ENCODE measurements around the gene SRPRB. TPM values are rescaled to one million over a fixed set of nuclear protein-coding genes. Genes with fewer than 3 reads are reported as not detected.

Gene SRPRB
- total RNA-seq, 1 experiment from 2014 or later = 113 TPM

- no peak for DNase-seq
- Mint-ChIP-seq H3K27me3 (ENCODE audit: unreplicated experiment) (no peaks in the 10 kb centered on the region), H3K9me3 (ENCODE audit: low read depth, unreplicated experiment) (no peaks in the 10 kb centered on the region), H3K36me3 (ENCODE audit: insufficient read depth, unreplicated experiment) (peaks cover 35% of the 10 kb centered on the region), H3K4me1 (ENCODE audit: low read depth, unreplicated experiment) (peaks cover 8% of the 10 kb centered on the region), H3K4me3 (ENCODE audit: low read depth, unreplicated experiment) (no peak overlapping the region), H3K27ac (ENCODE audit: unreplicated experiment) (no peak overlapping the region)
- CTCF ChIA-PET = interaction anchor here (0.7 to 1.4 kb wide), 2 partner anchors 20 to 1132 kb away, joined by 3 to 4 read pairs; no protein-coding TSS in a partner anchor
- TF ChIP-seq CTCF (IDR thresholded peaks at IDR 0.05; ENCODE audit: unreplicated experiment) = no peak
- no TSS peak for BruUV-seq (replicated peaks)
- intact Hi-C loops (cut with micrococcal nuclease; ENCODE audit: unreplicated experiment) = no loop called here
Observed at GRCh38 chr3:133820129-133820528, 14.5 kb downstream of the SRPRB start.

- H3K27ac Mint-ChIP-seq (ENCODE audit: unreplicated experiment) = peak overlapping the region; percentile 12
- H3K36me3 Mint-ChIP-seq (ENCODE audit: insufficient read depth, unreplicated experiment) = peaks cover 35% of the 10 kb centered on the region
- peaks cover 8% of the 10 kb centered on the region for H3K4me1 Mint-ChIP-seq (ENCODE audit: low read depth, unreplicated experiment)
- no peaks in the 10 kb centered on the region for H3K9me3 Mint-ChIP-seq (ENCODE audit: low read depth, unreplicated experiment)
- intact Hi-C loops (cut with micrococcal nuclease; ENCODE audit: unreplicated experiment) = no loop called here
- no peak overlapping the region for H3K4me3 Mint-ChIP-seq (ENCODE audit: low read depth, unreplicated experiment)
- no peaks in the 10 kb centered on the region for H3K27me3 Mint-ChIP-seq (ENCODE audit: unreplicated experiment)
- BruUV-seq (replicated peaks) = no TSS peak
- CTCF ChIA-PET = interaction anchor here (1.4 kb wide), 1 partner anchor 19 kb away, joined by 4 read pairs; no protein-coding TSS in a partner anchor
- DNase-seq = no peak
- no peak for TF ChIP-seq CTCF (IDR thresholded peaks at IDR 0.05; ENCODE audit: unreplicated experiment)
Observed at GRCh38 chr3:133820889-133821675, 15.5 kb downstream of the SRPRB start.

- Mint-ChIP-seq H3K36me3 (ENCODE audit: insufficient read depth, unreplicated experiment) (peaks cover 35% of the 10 kb centered on the region), H3K27me3 (ENCODE audit: unreplicated experiment) (no peaks in the 10 kb centered on the region), H3K4me1 (ENCODE audit: low read depth, unreplicated experiment) (peaks cover 8% of the 10 kb centered on the region), H3K9me3 (ENCODE audit: low read depth, unreplicated experiment) (no peaks in the 10 kb centered on the region), H3K4me3 (ENCODE audit: low read depth, unreplicated experiment) (no peak overlapping the region), H3K27ac (ENCODE audit: unreplicated experiment) (peak overlapping the region; percentile 8)
- intact Hi-C loops (cut with micrococcal nuclease; ENCODE audit: unreplicated experiment) = no loop called here
- CTCF ChIA-PET = no interaction called here
- no TSS peak for BruUV-seq (replicated peaks)
- TF ChIP-seq CTCF (IDR thresholded peaks at IDR 0.05; ENCODE audit: unreplicated experiment) = peak; percentile 70
- DNase-seq = peak; percentile 73
Observed at GRCh38 chr3:133821767-133822638, 16.4 kb downstream of the SRPRB start.

- H3K4me1 Mint-ChIP-seq (ENCODE audit: low read depth, unreplicated experiment) = peaks cover 8% of the 10 kb centered on the region
- TF ChIP-seq CTCF (IDR thresholded peaks at IDR 0.05; ENCODE audit: unreplicated experiment) = no peak
- peaks cover 22% of the 10 kb centered on the region for H3K36me3 Mint-ChIP-seq (ENCODE audit: insufficient read depth, unreplicated experiment)
- H3K27me3 Mint-ChIP-seq (ENCODE audit: unreplicated experiment) = peaks cover 12% of the 10 kb centered on the region
- H3K9me3 Mint-ChIP-seq (ENCODE audit: low read depth, unreplicated experiment) = no peaks in the 10 kb centered on the region
- H3K27ac Mint-ChIP-seq (ENCODE audit: unreplicated experiment) = no peak overlapping the region
- BruUV-seq (replicated peaks) = no TSS peak
- DNase-seq = no peak
- intact Hi-C loops (cut with micrococcal nuclease; ENCODE audit: unreplicated experiment) = no loop called here
- CTCF ChIA-PET = no interaction called here
- H3K4me3 Mint-ChIP-seq (ENCODE audit: low read depth, unreplicated experiment) = no peak overlapping the region
Observed at GRCh38 chr3:133824961-133825485, 19.4 kb downstream of the SRPRB start.
